Fibroblast of villous mesenchyme (primary cell): Measurements from ENCODE around the gene TBC1D22A. TPM values are rescaled to one million over a fixed set of nuclear protein-coding genes. Genes with fewer than 3 reads are reported as not detected.

Source experiments
- DNase-seq: peaks from one replicate; pipeline ENCODE4 v3.0.0-alpha.2; 2010; ENCODE audit warnings: low read depth
- H3K4me3 ChIP-seq: 2 replicates; pipeline ENCODE4 v1.5.1; 2011; ENCODE audit warnings: low read depth, mild to moderate bottlenecking, low read length
- total RNA-seq: library from RNA; depleted of rRNA; stranded (reverse); fragments of >200 nt; gene quantifications from 2 replicates; pipeline ENCODE4 v1.2.3, GENCODE V29; 2012
- TF ChIP-seq, protein P1 (sequence below): IDR thresholded peaks from 2 replicates; pipeline ENCODE4 v1.5.1; 2012; ENCODE audit warnings: low read depth, mild to moderate bottlenecking, low read length; ENCODE audit not compliant: insufficient read depth

Gene TBC1D22A
- total RNA-seq, 1 donor = 12.5 TPM

DNA sequence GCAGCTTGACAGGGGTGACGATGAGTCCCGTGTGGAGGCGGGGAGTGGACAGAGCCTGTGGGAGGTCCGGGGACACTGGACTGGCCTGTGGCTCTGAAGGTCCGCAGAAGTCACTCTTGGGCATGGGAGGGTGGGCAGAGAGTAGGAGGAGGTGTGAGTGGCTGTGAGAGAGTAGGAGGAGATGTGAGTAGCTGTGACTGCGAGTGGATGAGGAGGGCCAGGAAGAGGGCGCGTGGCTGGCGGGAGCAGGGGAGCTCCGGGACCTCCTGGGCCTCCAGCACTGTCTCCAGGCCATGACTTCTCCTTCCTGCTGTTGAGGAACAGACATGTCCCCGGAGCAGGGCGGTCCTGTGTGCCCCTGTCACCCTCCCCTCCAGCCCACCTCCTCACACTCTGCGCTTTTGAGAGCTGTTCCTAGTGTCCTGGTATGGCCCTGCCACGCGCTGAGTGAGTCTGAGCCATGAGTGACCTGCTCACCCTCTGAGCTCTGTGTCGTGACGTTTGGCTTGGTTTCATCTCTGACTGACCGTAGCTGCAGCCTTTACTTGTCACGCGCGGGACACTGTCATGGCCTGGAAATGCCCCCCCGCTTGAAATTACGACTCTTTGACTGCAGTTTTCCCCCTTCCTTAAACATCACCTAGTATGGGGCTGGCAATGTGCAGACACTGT is 391.5 kb downstream of the TBC1D22A start:
- TF ChIP-seq, protein P1, sequence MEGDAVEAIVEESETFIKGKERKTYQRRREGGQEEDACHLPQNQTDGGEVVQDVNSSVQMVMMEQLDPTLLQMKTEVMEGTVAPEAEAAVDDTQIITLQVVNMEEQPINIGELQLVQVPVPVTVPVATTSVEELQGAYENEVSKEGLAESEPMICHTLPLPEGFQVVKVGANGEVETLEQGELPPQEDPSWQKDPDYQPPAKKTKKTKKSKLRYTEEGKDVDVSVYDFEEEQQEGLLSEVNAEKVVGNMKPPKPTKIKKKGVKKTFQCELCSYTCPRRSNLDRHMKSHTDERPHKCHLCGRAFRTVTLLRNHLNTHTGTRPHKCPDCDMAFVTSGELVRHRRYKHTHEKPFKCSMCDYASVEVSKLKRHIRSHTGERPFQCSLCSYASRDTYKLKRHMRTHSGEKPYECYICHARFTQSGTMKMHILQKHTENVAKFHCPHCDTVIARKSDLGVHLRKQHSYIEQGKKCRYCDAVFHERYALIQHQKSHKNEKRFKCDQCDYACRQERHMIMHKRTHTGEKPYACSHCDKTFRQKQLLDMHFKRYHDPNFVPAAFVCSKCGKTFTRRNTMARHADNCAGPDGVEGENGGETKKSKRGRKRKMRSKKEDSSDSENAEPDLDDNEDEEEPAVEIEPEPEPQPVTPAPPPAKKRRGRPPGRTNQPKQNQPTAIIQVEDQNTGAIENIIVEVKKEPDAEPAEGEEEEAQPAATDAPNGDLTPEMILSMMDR = no peak
- H3K4me3 ChIP-seq = no peak overlapping the region
- DNase-seq = no peak

DNA sequence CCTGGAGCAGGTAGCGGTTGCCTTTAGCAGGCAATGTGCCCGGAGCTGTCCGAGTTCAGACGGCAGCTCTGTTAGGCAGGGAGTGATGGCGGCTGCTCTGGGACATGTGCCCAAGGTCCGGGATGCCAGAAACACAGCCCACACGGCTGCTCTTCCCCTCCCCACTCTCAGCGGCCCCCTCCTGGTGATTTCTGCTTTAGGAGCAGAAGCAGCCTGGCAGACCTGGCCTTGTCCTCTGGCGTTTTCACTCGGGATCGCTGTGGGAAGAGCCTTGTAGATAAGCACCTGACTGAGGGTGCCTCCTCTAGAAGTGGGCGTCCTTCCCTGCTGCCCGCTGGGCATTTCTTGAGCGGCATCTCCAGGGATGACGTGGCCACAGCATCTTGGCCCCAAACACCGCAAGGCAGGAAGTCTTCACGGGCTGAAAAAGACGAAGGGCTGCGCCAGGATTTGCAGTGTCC is 392.2 kb downstream of the TBC1D22A start:
- H3K4me3 ChIP-seq = peak overlapping the region; percentile 15
- TF ChIP-seq, protein P1 = no peak
- DNase-seq = peak; percentile 44

DNA sequence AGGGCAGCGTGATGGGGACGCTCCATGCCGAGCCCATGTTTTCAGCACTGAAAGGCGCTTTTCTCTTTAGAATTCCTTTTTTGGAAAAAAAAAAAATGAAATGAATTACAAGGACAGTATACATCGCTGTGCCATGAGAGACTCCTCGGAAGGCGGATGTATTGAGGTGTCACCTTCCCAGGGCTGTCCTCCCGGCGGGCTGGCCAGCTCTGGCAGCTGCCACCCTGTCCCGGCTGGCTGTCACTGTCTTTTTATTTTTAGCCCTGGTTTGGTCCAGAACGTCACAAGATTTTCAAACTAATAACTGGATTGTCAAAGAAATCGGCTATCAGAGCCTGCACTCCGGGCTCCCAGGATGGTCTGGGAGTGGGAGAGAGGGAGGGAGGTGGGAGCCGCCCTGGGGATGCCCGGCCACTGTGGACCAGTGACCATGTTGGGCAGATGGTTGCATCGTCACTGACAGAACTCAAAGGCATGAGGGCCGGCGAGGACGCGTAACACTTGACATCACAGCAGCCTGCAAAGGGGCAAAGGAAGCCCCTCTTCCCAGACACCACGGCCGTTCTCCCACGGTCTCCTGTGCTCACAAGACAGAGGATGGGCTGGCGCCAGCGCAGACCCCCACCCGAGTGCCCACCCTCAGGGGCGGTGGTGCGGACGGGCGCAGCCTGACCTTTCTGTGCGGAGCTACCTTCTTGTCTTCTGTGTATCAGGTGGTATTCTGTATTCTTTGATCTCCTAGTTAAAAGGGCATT is 392.9 kb downstream of the TBC1D22A start:
- TF ChIP-seq, protein P1 = no peak
- no peak for DNase-seq
- no peak overlapping the region for H3K4me3 ChIP-seq

DNA sequence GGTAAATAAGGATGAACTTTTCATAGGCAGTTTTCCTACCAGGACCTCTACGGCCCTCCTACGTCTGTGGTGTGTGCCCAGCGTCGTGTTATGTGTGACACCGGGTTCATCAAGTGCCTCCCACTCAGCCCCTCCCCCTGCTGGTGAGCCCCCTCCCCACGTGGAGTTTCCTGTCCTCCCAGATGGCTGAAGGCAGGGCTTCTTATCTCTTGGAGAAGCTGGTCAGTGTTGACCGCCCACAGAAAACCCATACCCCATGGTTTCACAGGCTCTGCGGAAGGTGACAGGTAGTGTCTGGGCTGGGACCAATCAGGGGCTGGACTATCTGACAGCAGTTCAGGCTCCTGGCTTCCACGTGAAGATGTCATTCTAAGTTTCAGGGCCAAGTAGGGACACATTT is 393.5 kb downstream of the TBC1D22A start:
- DNase-seq = no peak
- H3K4me3 ChIP-seq = no peak overlapping the region
- TF ChIP-seq, protein P1 = no peak

DNA sequence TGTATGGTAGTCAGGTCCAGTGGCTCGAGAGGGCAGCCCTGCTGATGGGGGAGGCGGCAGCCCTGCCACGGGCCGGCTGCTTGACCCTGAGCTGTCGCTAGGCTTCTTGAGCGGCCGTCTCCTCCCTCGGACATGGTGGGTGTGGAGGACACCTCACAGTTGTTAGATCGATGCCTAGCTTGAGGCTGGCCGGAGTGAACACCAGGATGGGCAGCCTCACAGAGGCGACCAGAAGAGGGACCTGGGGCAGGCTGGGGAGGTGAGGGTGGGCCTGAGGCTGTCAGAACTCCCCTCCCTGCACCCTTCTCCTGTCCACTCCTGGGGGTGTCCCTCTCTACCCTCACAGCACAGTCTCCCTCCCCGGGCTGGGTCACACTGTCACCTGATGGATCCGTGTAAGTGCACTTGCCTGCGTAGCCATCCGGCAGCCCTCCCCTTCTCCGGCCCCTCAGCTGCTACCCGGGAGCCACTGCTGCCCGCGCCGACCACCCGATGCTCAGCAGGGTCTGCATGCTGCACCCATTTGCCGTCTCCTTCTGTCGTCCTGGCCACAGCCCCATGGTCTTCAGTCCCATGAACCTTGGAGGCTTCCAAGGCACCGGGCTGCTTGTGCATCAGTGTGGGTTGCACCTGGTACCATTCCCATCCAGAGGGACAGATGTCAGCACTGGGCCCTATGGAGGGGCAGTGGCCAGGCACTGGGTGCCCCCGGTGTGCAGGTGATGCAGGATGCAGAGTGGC is 394.1 kb downstream of the TBC1D22A start:
- TF ChIP-seq, protein P1 = no peak
- DNase-seq = no peak

DNA sequence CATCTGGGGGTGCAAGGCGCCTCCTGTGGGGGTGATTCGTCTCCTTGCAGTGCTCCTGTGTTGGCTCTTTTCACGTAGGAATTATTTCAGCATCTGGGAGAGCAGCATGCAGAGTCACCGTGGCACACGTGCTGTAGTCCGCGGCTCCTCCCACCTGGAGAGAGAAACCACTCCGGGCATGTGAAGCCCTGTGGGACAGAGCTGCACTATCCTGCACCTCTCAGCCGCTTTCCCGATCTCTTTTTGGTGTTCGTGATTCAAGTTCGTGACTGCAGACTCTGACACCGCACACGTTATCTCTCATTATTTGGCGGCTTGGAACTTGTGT is 394.6 kb downstream of the TBC1D22A start:
- TF ChIP-seq, protein P1 = no peak
- no peak overlapping the region for H3K4me3 ChIP-seq
- DNase-seq = no peak

More for the DNA sequence above, 394.1 kb downstream of the TBC1D22A start:
- no peak overlapping the region for H3K4me3 ChIP-seq
